Mononuclear cell (primary cell): ENCODE results near the gene SMCO3. TPM values are rescaled to one million over a fixed set of nuclear protein-coding genes. Genes with fewer than 3 reads are reported as not detected.

Experiments
- H3K27me3 ChIP-seq: 2 replicates; pipeline ENCODE4 v1.6.0; 2011; ENCODE audit warnings: low read length, control low read depth; ENCODE audit not compliant: insufficient read depth
- H3K4me1 ChIP-seq: 2 replicates; pipeline ENCODE4 v1.5.1; 2011; ENCODE audit warnings: mild to moderate bottlenecking, low read length, control low read depth; ENCODE audit not compliant: insufficient read depth
- H3K4me3 ChIP-seq: 2 replicates; pipeline ENCODE4 v1.5.1; 2011; ENCODE audit warnings: mild to moderate bottlenecking, low read length, moderate library complexity
- H3K9me3 ChIP-seq: 2 replicates; pipeline ENCODE4 v1.5.1; 2011; ENCODE audit warnings: low read depth, mild to moderate bottlenecking, control low read depth, low read length
- total RNA-seq: library from RNA; depleted of rRNA; stranded (reverse); fragments of >200 nt; gene quantifications from one replicate; pipeline ENCODE4 v1.2.3, GENCODE V29; 2012

Gene SMCO3
- total RNA-seq, 1 donor: not detected

DNA sequence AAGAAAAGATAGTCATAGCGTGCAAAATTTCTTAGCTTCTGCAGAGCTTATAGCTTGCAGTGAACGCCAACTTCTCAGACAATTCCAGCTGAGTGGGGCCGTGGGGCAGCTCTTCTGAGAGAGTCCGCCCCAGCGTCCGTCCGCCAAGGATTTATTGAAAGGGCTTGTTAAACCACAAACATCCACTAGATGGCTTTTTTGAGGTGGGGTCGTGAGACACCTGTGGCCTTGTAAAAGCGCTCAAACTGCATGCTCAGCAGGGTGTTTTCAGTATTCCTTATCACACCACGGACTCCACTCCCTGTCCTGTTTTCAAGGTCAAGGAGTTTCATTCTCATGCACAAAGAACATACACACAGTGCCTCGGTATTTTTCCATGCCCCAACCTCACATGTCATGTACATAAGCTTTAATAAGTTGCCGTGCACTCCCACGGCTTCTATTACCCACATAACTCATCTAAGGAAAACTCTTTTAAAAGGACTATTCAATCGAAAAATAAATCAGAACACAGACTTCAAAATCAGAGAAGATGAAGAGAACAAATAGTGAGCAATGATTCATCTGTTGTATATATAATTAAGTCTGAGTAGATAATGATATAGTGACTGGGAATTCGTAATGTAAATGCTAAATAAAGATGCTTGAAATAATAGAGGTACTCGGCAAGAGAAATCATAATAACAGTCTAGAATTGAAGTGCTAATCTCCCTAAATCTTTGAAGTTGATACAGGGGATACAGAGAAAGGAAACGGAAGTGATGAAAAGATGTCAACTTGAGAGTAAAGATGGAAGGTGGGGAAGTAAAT lies 57.4 kb downstream of the SMCO3 start:
- Histone ChIP-seq H3K4me1 (no peaks in the 10 kb centered on the region), H3K4me3 (no peak overlapping the region), H3K9me3 (peaks cover 4% of the 10 kb centered on the region), H3K27me3 (no peaks in the 10 kb centered on the region)

Other genes with a start within 250 kb of the SMCO3 start
- 201 TPM for gene PLBD1, start 246.3 kb downstream of the SMCO3 start, total RNA-seq
- gene GUCY2C, start 117.6 kb downstream of the SMCO3 start, total RNA-seq: not detected
- gene WBP11, start 10.7 kb downstream of the SMCO3 start, total RNA-seq: 77.8 TPM
- gene C12orf60, start 10.5 kb downstream of the SMCO3 start, total RNA-seq: 0.10 TPM
- not detected for gene ART4, start 29.3 kb upstream of the SMCO3 start, total RNA-seq
- gene MGP, start 71.7 kb upstream of the SMCO3 start, total RNA-seq: 0.31 TPM
- gene ERP27, start 124.4 kb upstream of the SMCO3 start, total RNA-seq: 8.3 TPM
- 1,170 TPM for gene ARHGDIB, start 147.4 kb upstream of the SMCO3 start, total RNA-seq
- gene PDE6H, start 158.9 kb upstream of the SMCO3 start, total RNA-seq: 3.9 TPM